HCEC 1CT (cell line): ENCODE results near the gene TRPC3.
"Not testable (repeated sequence)": the region's sequence is repeated elsewhere in the genome, so short reads cannot be mapped to it uniquely, and the experiment has no call there.

Source experiments
- DNase-seq: peaks from one replicate; pipeline ENCODE4 v3.0.0-alpha.2; 2017

The TRPC3 gene

GRCh38 chr4:121943941-121944340, 7.9 kb downstream of the TRPC3 start:
- DNase-seq: no peak

- no peak for DNase-seq
Measured at GRCh38 chr4:121939690-121940089, 12.2 kb downstream of the TRPC3 start.

- peak; percentile 10 for DNase-seq
Measured at GRCh38 chr4:121938282-121939092, 13.4 kb downstream of the TRPC3 start.

GRCh38 chr4:121936101-121936500, 15.8 kb downstream of the TRPC3 start:
- DNase-seq: no peak

- no peak for DNase-seq
Measured at GRCh38 chr4:121934635-121935034, 17.2 kb downstream of the TRPC3 start.

GRCh38 chr4:121932212-121932974, 19.5 kb downstream of the TRPC3 start:
- no peak for DNase-seq

- DNase-seq: no peak
Measured at GRCh38 chr4:121930304-121930703, 21.6 kb downstream of the TRPC3 start.

- no peak for DNase-seq
Measured at GRCh38 chr4:121927948-121928347, 23.9 kb downstream of the TRPC3 start.

GRCh38 chr4:121926490-121926889, 25.4 kb downstream of the TRPC3 start:
- DNase-seq: not testable (repeated sequence)

- no peak for DNase-seq
Measured at GRCh38 chr4:121923306-121923705, 28.6 kb downstream of the TRPC3 start.

GRCh38 chr4:121913667-121914066, 38.2 kb downstream of the TRPC3 start:
- peak; percentile 32 for DNase-seq

- DNase-seq: no peak
Measured at GRCh38 chr4:121908346-121908745, 43.5 kb downstream of the TRPC3 start.

GRCh38 chr4:121900132-121900983, 51.5 kb downstream of the TRPC3 start:
- DNase-seq: peak; percentile 11

- no peak for DNase-seq
Measured at GRCh38 chr4:121898150-121898549, 53.7 kb downstream of the TRPC3 start.

- no peak for DNase-seq
Measured at GRCh38 chr4:121888134-121888533, 63.7 kb downstream of the TRPC3 start.

- DNase-seq: no peak
Measured at GRCh38 chr4:121885115-121885514, 66.7 kb downstream of the TRPC3 start.

GRCh38 chr4:121881158-121881557, 70.7 kb downstream of the TRPC3 start:
- DNase-seq: no peak

GRCh38 chr4:121879135-121879534, 72.7 kb downstream of the TRPC3 start:
- no peak for DNase-seq

GRCh38 chr4:121877041-121877773, 74.7 kb downstream of the TRPC3 start:
- no peak for DNase-seq

GRCh38 chr4:121876070-121876469, 75.8 kb downstream of the TRPC3 start:
- DNase-seq: no peak

GRCh38 chr4:121875652-121876051, 76.2 kb downstream of the TRPC3 start:
- no peak for DNase-seq

GRCh38 chr4:121873604-121874003, 78.3 kb downstream of the TRPC3 start:
- DNase-seq: no peak
